GM12874 (cell line): ENCODE measurements around the gene AKAP6.

Source experiments
- TF ChIP-seq, protein P1 (sequence below): IDR thresholded peaks from 2 replicates; pipeline ENCODE4 v1.5.1; 2011; ENCODE audit warnings: low read depth, mild to moderate bottlenecking, control low read depth, low read length, moderate library complexity; ENCODE audit not compliant: insufficient read depth

The AKAP6 gene

GRCh38 chr14:32400480-32400879 is 71.4 kb downstream of the AKAP6 start:
- TF ChIP-seq, protein P1, sequence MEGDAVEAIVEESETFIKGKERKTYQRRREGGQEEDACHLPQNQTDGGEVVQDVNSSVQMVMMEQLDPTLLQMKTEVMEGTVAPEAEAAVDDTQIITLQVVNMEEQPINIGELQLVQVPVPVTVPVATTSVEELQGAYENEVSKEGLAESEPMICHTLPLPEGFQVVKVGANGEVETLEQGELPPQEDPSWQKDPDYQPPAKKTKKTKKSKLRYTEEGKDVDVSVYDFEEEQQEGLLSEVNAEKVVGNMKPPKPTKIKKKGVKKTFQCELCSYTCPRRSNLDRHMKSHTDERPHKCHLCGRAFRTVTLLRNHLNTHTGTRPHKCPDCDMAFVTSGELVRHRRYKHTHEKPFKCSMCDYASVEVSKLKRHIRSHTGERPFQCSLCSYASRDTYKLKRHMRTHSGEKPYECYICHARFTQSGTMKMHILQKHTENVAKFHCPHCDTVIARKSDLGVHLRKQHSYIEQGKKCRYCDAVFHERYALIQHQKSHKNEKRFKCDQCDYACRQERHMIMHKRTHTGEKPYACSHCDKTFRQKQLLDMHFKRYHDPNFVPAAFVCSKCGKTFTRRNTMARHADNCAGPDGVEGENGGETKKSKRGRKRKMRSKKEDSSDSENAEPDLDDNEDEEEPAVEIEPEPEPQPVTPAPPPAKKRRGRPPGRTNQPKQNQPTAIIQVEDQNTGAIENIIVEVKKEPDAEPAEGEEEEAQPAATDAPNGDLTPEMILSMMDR = no peak

DNA sequence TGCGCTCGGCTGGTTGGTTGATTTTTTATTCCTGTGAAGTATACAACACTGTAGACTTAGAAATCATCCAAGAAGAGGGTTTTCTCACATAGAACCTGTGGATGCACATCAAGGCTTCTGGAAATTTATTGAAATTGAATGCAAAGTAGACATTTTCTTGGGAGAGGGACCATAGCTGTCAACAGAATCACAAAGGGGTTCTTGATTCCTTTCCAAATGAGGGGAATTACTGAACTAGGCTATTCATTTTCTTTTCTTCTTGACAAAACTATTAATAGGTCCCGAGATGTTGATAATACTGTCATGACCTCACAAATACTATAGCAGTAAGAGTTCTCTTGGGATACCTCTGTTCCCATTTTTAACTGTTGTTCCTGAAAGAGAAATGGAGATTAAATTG is 73.9 kb downstream of the AKAP6 start:
- TF ChIP-seq, protein P1 = no peak

DNA sequence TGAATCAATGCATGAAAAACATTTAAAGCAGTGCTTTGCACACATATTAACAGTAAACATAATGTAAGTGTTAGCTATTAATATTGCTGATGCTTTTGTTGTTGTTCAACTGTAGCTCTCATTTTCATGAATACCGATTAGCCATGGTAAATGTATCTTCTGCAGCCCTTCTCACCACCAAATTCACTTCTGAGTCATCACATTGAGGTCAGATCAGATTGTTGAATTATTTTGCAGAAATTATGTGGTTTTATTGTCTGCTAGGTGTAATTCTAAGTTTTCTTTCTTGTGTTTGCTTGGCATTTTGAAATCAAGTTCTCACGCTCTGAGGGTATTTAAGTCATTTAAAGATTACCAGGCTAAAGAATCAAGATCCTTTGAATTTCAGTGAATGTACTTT is 74.6 kb downstream of the AKAP6 start:
- TF ChIP-seq, protein P1 = no peak

GRCh38 chr14:32404784-32405573 is 75.9 kb downstream of the AKAP6 start:
- TF ChIP-seq, protein P1 = no peak

DNA sequence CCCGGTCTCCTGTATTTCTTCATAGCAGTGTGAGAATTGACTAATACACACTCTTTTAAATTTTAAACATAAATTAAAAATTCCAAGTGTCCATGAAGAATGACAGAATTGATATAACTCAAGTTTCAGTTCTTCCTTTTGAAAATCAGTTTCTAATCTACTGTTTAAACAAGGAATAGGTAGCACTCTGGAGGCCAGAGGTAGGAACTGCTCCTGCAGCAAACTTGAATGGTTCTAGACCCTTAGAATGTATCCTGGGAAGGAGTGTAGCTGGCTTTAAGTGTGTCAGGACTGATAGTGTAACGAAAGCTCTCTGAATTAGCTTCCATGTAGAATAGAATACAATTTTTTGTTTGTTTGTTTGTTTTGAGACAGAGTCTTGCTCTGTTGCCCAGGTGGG is 76.8 kb downstream of the AKAP6 start:
- TF ChIP-seq, protein P1 = no peak

- TF ChIP-seq, protein P1 = no peak
These were observed 78.0 kb downstream of the AKAP6 start for GRCh38 chr14:32407130-32407529.

DNA sequence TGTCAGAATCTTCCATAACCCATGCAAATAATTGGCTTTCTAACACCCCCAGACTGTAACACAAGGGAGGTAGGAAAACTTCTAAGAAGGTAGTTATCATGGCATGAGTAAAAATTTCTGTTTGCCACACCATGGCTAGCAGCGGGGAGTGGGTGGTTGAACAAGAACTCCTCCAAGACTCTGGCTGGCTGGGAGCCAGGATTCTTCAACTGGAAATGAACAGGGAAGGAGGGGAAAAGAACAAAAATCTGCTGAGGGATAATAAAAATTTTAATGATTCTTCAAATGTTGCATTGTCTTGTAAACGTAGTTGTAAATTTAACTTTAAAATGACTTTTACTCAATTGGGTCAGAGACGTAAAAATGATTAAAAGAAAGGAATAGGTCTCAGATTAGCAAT is 78.9 kb downstream of the AKAP6 start:
- TF ChIP-seq, protein P1 = no peak

DNA sequence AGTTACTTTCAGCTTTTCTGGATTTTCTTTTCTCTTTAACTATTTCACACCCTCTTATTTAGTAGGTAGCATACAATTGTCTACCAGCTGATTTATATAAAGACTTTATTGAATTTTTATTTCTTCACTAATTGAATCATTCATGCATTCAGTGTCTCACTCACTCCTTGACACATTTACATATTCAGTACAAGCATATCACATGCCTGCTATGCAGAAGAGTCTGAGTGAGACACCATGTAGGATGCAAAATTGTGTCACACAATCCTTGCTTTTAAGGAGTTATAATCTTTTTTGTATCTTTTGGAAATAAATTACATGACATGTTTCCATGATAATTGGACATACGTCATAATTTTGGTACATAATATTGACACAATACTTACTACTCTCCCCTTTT is 83.0 kb downstream of the AKAP6 start:
- TF ChIP-seq, protein P1 = no peak
